A673 (cell line): Measurements from ENCODE around the gene NPLOC4. TPM values are rescaled to one million over a fixed set of nuclear protein-coding genes. Genes with fewer than 3 reads are reported as not detected.

Source experiments
- BruUV-seq: library from RNA; stranded (reverse); fragments of 400-500 nt; replicated peaks from 2 replicates; lab custom pipeline; 2021; lab: Mats Ljungman, UMichigan
- CTCF ChIA-PET: fragments of 300-600 bp; sonication (Branson Sonifier 250); formaldehyde crosslinking; loops from one replicate; lab custom pipeline; 2022; ENCODE audit warnings: antibody characterized with exemption; lab: Charles Lee
- POLR2A ChIA-PET: fragments of 300-600 bp; sonication (Branson Sonifier 250); formaldehyde crosslinking; loops from one replicate; lab custom pipeline; 2022; ENCODE audit warnings: antibody characterized with exemption; ENCODE audit not compliant: low non-redundant PET; lab: Charles Lee
- DNase-seq: peaks from one replicate; pipeline ENCODE4 v3.0.0-alpha.2; 2015; ENCODE audit warnings: low spot score
- H3K27ac ChIP-seq: fragments of 200-600 bp; sonication (generic); 2 replicates; pipeline ENCODE4 v1.5.1; 2016; ENCODE audit warnings: mixed run types, low read depth, mild to moderate bottlenecking, mixed read lengths, antibody characterized with exemption, low read length; ENCODE audit not compliant: poor library complexity, severe bottlenecking
- H3K27me3 ChIP-seq: fragments of 200-600 bp; sonication (generic); replicated peaks from 2 replicates; pipeline ENCODE4 v1.6.1; 2017; ENCODE audit warnings: mixed run types, low read depth, mild to moderate bottlenecking, mixed read lengths, antibody characterized with exemption, low read length; ENCODE audit not compliant: insufficient read depth, poor library complexity
- H3K36me3 ChIP-seq: fragments of 200-600 bp; sonication (generic); 2 replicates; pipeline ENCODE4 v1.6.1; 2016; ENCODE audit warnings: mixed run types, mild to moderate bottlenecking, mixed read lengths, antibody characterized with exemption, low read length; ENCODE audit not compliant: insufficient read depth, poor library complexity, severe bottlenecking
- H3K4me1 ChIP-seq: fragments of 200-600 bp; sonication (generic); 2 replicates; pipeline ENCODE4 v1.6.1; 2017; ENCODE audit warnings: mixed run types, mild to moderate bottlenecking, mixed read lengths, antibody characterized with exemption, low read length; ENCODE audit not compliant: insufficient read depth, poor library complexity, severe bottlenecking
- H3K4me3 ChIP-seq: fragments of 200-600 bp; sonication (generic); 2 replicates; pipeline ENCODE4 v1.5.1; 2016; ENCODE audit warnings: low read depth, mixed run types, mild to moderate bottlenecking, mixed read lengths, low read length; ENCODE audit not compliant: poor library complexity, severe bottlenecking
- H3K9me3 ChIP-seq: fragments of 200-600 bp; sonication (generic); 2 replicates; pipeline ENCODE4 v1.6.1; 2016; ENCODE audit warnings: mixed run types, low read depth, mild to moderate bottlenecking, mixed read lengths, antibody characterized with exemption, low read length; ENCODE audit not compliant: poor library complexity, severe bottlenecking
- EZH2 ChIP-seq: fragments of 200-600 bp; sonication (generic); IDR thresholded peaks from 2 replicates; pipeline ENCODE4 v1.6.1; 2017; ENCODE audit warnings: borderline replicate concordance, low read depth, mild to moderate bottlenecking, mixed read lengths, antibody characterized with exemption, low read length; ENCODE audit not compliant: poor library complexity, severe bottlenecking
- intact Hi-C: fragments of 100-400 bp; cut with micrococcal nuclease; formaldehyde crosslinking; loops from one replicate; pipeline ENCODE4 v1.10.0; 2022; ENCODE audit not compliant: unreplicated experiment
- total RNA-seq: library from RNA; stranded (reverse); gene quantifications from 2 replicates; pipeline ENCODE4 v1.2.3, GENCODE V29; 2021
- TF ChIP-seq, protein P1 (sequence below): fragments of 300-800, 200-600 bp; sonication (generic); conservative IDR thresholded peaks from 2 replicates; pipeline ENCODE4 v1.5.1; 2017; ENCODE audit warnings: low read depth, mild to moderate bottlenecking, antibody characterized with exemption, low read length, moderate library complexity, mixed read lengths

Gene NPLOC4
- total RNA-seq, 1 experiment from 2014 or later: 195 TPM

DNA sequence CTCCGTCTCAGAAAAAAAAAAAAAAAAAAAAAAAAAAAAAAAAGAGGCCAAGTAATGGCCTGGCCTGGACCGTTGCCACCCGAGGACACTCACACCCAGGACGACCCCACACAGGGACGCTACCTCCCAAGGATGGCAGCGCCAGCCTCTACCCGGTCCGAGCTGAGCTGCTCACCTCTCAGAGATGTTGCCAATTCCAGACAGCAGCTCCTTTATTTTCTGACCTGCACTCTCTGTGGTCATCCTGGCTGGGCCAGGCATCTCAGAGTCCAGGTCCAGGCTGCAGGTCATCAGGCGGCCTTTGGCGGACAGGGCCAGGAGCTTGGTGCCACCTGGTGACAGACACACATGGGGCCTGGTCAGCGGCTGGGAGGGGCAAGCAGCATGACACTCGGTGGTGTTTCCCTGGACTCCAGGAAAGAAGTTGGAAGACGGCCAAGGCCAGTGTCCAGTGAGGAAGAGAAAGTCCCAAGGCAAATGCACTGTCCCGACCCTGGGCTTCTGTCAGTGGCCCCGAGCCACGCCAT is 87.8 kb downstream of the NPLOC4 start:
- ChIA-PET POLR2A (no interaction called here), CTCF (no interaction called here)
- BruUV-seq: no TSS peak
- Histone ChIP-seq H3K36me3 (peaks cover 49% of the 10 kb centered on the region), H3K4me3 (no peak overlapping the region), H3K27ac (no peak overlapping the region), H3K9me3 (no peaks in the 10 kb centered on the region), H3K4me1 (peaks cover 6% of the 10 kb centered on the region), H3K27me3 (no peaks in the 10 kb centered on the region)
- no peak for DNase-seq
- TF ChIP-seq, protein P1, sequence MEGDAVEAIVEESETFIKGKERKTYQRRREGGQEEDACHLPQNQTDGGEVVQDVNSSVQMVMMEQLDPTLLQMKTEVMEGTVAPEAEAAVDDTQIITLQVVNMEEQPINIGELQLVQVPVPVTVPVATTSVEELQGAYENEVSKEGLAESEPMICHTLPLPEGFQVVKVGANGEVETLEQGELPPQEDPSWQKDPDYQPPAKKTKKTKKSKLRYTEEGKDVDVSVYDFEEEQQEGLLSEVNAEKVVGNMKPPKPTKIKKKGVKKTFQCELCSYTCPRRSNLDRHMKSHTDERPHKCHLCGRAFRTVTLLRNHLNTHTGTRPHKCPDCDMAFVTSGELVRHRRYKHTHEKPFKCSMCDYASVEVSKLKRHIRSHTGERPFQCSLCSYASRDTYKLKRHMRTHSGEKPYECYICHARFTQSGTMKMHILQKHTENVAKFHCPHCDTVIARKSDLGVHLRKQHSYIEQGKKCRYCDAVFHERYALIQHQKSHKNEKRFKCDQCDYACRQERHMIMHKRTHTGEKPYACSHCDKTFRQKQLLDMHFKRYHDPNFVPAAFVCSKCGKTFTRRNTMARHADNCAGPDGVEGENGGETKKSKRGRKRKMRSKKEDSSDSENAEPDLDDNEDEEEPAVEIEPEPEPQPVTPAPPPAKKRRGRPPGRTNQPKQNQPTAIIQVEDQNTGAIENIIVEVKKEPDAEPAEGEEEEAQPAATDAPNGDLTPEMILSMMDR: no peak
- no peak for TF ChIP-seq EZH2
- intact Hi-C loops: no loop called here

DNA sequence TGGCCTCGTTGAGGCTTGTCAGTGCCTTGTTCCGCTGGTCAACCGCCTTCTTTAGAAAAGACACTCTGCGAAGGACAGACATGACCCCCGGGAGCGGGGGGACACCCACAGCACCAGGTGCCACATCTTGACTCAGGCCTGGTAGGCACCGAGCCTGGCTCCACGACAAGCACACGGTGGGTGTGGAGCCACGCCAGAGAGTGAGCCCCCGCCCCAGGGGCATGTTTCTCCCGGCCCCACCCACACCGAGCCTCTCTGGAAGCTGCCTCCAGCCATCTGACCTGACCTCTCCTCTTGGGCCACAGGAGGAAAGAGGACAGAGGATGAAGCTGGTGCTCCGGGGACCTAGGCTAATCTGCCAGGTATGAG is 89.3 kb downstream of the NPLOC4 start:
- H3K9me3 ChIP-seq: no peaks in the 10 kb centered on the region
- DNase-seq: no peak
- TF ChIP-seq EZH2: no peak
- TF ChIP-seq, protein P1: no peak
- H3K36me3 ChIP-seq: peaks cover 54% of the 10 kb centered on the region
- BruUV-seq: no TSS peak
- ChIA-PET CTCF (no interaction called here), POLR2A (no interaction called here)
- no peaks in the 10 kb centered on the region for H3K27me3 ChIP-seq
- H3K27ac ChIP-seq: no peak overlapping the region
- no peaks in the 10 kb centered on the region for H3K4me1 ChIP-seq
- H3K4me3 ChIP-seq: no peak overlapping the region
- intact Hi-C loops: no loop called here

DNA sequence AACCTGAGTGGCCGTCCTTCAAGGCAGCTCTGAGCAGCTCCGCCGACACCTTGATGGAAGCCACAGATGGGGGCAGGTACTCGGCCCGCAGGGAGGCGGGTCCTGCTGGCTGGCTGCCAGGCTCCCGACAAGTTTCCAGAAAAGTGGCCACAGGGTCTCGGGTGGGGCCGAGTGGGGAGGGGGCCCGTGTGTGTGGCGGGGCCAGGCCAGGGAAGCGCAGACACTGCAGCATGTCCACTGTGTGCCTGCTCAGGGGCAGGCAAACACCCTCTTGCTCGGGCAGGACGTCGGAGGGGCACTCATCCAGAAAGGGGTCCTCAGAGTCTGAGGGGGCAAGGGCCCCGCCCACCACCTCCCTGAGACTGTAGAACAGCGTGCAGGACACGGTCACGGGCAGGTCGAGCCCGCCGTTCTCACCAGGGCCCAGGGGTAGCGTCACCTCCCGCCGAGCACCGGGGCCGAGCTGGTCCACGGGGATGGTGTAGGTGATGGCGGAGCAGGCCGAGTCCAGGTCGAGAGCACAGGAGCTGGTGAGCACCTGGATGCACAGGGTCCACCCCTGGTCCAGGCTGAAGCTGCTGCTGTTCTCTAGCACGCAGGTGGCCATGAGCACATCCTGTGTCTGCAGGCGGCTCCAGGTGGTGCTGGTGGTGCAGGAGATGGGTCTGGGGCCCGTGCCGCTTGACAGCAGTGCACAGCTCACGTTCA is 89.9 kb downstream of the NPLOC4 start:
- Histone ChIP-seq H3K27ac (no peak overlapping the region), H3K27me3 (no peaks in the 10 kb centered on the region), H3K36me3 (peaks cover 54% of the 10 kb centered on the region), H3K4me3 (no peak overlapping the region), H3K9me3 (no peaks in the 10 kb centered on the region), H3K4me1 (no peaks in the 10 kb centered on the region)
- CTCF ChIA-PET: no interaction called here
- intact Hi-C loops: no loop called here
- no TSS peak for BruUV-seq
- TF ChIP-seq, protein P1: no peak
- TF ChIP-seq EZH2: no peak
- POLR2A ChIA-PET: no interaction called here
- no peak for DNase-seq
